H54 (cell line): ENCODE data around the gene RNU4-1.
A peak's percentile ranks its signal among the peaks of the same experiment; 100 is the strongest.

Experiments used
- DNase-seq: peaks from one replicate; pipeline ENCODE4 v3.0.0; 2011; ENCODE audit warnings: low spot score, mixed read lengths; ENCODE audit not compliant: insufficient read length
- FAIRE-seq: peaks from 3 replicates; lab custom pipeline; 2011; peaks lifted over from hg19 to GRCh38; lab: Jason Lieb, UNC
- POLR2A ChIP-seq: IDR thresholded peaks from 2 replicates; pipeline ENCODE4 v1.6.1; 2011; ENCODE audit warnings: low read depth, mild to moderate bottlenecking, low read length

The RNU4-1 gene

GRCh38 chr12:120317224-120318105 is 24.4 kb upstream of the RNU4-1 start:
- peak; percentile 72 for TF ChIP-seq POLR2A
- peak; percentile 94 for FAIRE-seq
- DNase-seq: peak; percentile 96

GRCh38 chr12:120316798-120317223 is 23.8 kb upstream of the RNU4-1 start:
- no peak for TF ChIP-seq POLR2A
- DNase-seq: no peak
- FAIRE-seq: no peak

GRCh38 chr12:120314220-120314619 is 21.2 kb upstream of the RNU4-1 start:
- no peak for FAIRE-seq
- no peak for TF ChIP-seq POLR2A
- no peak for DNase-seq

- no peak for TF ChIP-seq POLR2A
- peak; percentile 82 for DNase-seq
- peak; percentile 82 for FAIRE-seq
Measured at GRCh38 chr12:120301962-120302815, 9.2 kb upstream of the RNU4-1 start, which contains the start of gene SIRT4. SIRT4 (plus strand) TSS chr12:120302321; CDS start chr12:120303562, 1,241 bp downstream.

DNA sequence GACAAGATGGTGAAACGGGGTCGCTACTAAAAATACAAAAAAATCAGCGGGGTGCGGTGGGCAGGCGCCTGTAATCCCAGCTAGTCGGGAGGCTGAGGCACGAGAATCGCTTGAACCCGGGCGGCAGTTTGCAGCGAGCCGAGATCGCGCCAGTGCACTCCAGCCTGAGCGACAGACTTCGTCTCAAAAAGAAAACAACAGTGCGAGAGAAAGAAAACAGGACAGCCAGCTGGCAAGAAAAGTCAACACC is 701 bp downstream of the RNU4-1 start:
- no peak for DNase-seq
- TF ChIP-seq POLR2A: no peak
- no peak for FAIRE-seq

DNA sequence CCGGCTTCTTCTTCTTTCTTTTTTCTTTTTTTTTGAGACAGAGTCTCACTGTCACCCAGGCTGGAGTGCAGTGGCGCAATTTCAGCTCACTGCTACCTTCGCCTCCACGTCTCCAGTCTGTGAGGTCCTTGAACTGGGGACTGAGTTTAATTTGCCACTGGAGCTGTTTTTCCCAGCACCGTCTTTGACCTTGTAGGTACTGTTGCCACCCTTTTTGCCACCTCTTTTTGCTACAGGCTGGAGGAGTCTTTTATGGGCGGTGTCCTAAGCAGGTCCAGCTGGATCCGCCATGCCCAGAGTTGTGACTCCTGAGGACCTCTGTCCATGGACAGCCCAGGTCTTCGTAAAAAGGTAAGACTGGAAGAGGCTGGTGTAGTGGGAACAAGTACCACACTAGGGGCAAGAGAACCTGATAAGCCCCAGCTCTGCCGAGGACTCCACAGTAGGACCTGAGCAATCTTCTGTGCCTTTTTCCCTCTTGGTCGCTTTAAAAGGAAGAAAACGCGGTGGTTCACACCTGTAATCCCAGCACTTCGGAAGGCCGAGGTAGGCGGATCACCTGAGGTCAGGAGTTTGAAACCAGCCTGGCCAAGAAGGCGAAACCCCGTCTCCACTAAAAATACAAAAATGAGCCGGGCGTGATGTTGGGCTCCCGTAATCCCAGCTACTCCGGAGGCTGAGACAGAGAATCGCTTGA is 2.3 kb downstream of the RNU4-1 start:
- TF ChIP-seq POLR2A: no peak
- FAIRE-seq (no peak), DNase-seq (no peak)

DNA sequence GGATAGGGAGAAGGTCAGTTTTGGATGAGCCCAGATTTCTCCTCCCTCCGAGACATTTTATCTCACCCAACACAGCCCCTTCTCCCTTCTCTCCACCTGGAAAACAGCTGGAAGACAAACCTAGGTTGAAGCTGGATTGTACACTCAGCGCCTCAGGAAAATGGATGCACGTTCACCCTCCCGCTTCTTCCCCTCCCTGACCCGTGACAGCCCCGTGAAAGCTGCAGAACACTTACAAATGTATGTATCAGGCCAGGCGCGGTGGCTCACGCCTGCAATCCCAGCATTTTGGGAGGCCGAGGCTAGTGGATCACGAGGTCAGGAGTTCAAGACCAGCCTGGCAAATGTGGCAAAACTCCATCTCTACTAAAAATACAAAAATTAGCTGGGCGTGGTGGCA is 5.5 kb downstream of the RNU4-1 start:
- DNase-seq (no peak), FAIRE-seq (no peak)
- TF ChIP-seq POLR2A: no peak

DNA sequence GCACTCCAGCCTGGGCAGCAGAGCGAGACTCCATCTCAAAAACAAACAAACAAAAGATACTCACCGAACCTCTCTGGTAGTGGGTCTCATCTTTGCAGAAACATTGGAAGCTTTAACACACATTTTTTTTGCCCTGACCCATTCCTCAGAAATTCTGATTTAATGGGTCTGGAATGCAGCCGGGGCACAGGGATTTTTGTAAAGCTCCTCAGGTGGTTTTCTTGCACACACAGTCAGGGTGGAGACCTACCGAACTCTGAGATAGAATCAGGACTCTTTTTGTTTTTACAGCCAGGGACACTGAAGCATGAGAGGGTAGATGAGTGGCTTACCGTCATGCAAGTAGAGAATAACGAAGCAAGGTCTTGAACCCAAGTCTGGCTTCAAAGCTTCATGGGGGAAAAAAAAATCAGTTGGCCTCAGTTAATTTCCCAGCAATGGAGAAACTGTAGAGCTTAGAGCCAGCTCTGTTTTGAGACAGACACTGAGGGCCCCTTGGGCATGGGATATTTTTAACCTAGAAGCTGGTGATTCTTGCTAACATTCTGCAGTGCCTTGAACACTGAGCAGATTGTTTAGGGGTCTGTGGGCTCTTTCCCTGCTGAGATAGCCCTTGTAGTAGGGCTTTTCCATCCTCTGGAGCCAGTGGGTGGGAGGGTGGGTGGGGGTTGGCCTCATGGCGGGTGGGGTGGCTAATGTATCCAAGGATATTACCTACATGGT is 6.1 kb downstream of the RNU4-1 start:
- FAIRE-seq (no peak), DNase-seq (no peak)
- no peak for TF ChIP-seq POLR2A

DNA sequence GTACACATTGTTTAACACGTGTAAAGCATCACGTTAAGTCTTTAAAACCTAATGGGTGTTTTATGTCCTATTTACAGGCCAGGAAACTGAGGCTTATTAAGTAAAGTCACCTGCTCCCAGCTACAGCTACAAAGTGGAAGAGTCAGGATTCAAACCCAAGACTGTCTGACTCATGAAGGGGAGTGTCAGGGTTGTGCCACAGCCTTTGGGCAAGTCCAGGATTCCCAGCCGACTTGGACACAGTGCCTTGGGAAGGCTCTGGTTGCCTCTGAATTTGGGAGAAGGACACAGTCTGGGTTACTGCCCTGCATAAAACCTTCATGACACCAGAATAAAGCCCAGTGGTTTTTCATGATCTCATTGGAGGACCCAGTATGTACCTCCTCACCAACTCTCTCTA is 8.7 kb downstream of the RNU4-1 start:
- FAIRE-seq (no peak), DNase-seq (no peak)
- no peak for TF ChIP-seq POLR2A

DNA sequence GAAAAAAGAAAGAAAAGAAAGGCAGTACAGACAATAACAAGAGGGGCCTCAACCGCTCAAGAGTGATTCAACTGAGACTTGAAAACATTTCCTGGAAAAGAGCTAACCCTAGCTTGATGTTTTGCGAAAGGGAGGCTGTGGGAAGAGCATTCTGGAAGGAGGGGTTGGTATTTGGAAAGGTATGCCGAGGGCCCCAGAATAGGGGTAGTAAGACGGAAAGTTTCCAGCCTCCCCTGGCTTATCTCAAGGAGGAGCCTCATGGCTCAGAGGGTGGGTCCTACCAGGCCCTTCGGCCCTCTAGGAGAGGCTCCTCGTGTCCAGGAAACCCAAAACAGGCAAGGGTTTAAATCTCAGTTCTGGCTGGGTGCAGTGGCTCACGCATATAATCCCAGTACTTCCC is 9.7 kb downstream of the RNU4-1 start:
- TF ChIP-seq POLR2A: no peak
- FAIRE-seq (no peak), DNase-seq (no peak)

GRCh38 chr12:120278137-120279069 is 14.6 kb downstream of the RNU4-1 start:
- FAIRE-seq (no peak), DNase-seq (no peak)
- no peak for TF ChIP-seq POLR2A

GRCh38 chr12:120276734-120277133 is 16.3 kb downstream of the RNU4-1 start:
- TF ChIP-seq POLR2A: no peak
- DNase-seq: no peak
- FAIRE-seq: no peak

- DNase-seq (no peak), FAIRE-seq (no peak)
- TF ChIP-seq POLR2A: no peak
Measured at GRCh38 chr12:120267736-120268135, 25.3 kb downstream of the RNU4-1 start.
